Measurements from ENCODE around the gene SLC1A3.

Gene SLC1A3

GRCh38 chr5:36610621-36611020 is 4.2 kb downstream of the SLC1A3 start:
- H3K27me3 Mint-ChIP-seq (ENCODE audit: low read depth) = peaks cover 10% of the 10 kb centered on the region
- H3K4me3 Mint-ChIP-seq = peak overlapping the region in 1 of 3 experiments; percentile 9
- H3K27ac Mint-ChIP-seq = no peak overlapping the region
- H3K36me3 Mint-ChIP-seq (ENCODE audit: low read depth) = peaks cover 18% of the 10 kb centered on the region
- TF ChIP-seq CTCF (IDR thresholded peaks at IDR 0.05; ENCODE audit: unreplicated experiment in 3 of 3) = no peak
- peaks cover 27% of the 10 kb centered on the region for H3K4me1 Mint-ChIP-seq
- H3K9me3 Mint-ChIP-seq = no peaks in the 10 kb centered on the region

- peaks cover 18% of the 10 kb centered on the region for H3K36me3 Mint-ChIP-seq (ENCODE audit: low read depth)
- no peaks in the 10 kb centered on the region for H3K9me3 Mint-ChIP-seq
- no peak overlapping the region for H3K27ac Mint-ChIP-seq
- H3K4me1 Mint-ChIP-seq = peaks cover 19% of the 10 kb centered on the region
- TF ChIP-seq CTCF (IDR thresholded peaks at IDR 0.05; ENCODE audit: unreplicated experiment in 3 of 3) = no peak
- H3K4me3 Mint-ChIP-seq = no peak overlapping the region
- H3K27me3 Mint-ChIP-seq (ENCODE audit: low read depth) = peaks cover 5% of the 10 kb centered on the region
Observed at GRCh38 chr5:36611520-36612274, 5.3 kb downstream of the SLC1A3 start.

GRCh38 chr5:36613241-36613640 is 6.8 kb downstream of the SLC1A3 start:
- Mint-ChIP-seq H3K27ac (no peak overlapping the region), H3K36me3 (ENCODE audit: low read depth) (peaks cover 18% of the 10 kb centered on the region), H3K9me3 (no peaks in the 10 kb centered on the region), H3K4me1 (peaks cover 9% of the 10 kb centered on the region), H3K4me3 (no peak overlapping the region), H3K27me3 (ENCODE audit: low read depth) (no peaks in the 10 kb centered on the region)
- no peak for TF ChIP-seq CTCF (IDR thresholded peaks at IDR 0.05; ENCODE audit: unreplicated experiment in 3 of 3)

DNA sequence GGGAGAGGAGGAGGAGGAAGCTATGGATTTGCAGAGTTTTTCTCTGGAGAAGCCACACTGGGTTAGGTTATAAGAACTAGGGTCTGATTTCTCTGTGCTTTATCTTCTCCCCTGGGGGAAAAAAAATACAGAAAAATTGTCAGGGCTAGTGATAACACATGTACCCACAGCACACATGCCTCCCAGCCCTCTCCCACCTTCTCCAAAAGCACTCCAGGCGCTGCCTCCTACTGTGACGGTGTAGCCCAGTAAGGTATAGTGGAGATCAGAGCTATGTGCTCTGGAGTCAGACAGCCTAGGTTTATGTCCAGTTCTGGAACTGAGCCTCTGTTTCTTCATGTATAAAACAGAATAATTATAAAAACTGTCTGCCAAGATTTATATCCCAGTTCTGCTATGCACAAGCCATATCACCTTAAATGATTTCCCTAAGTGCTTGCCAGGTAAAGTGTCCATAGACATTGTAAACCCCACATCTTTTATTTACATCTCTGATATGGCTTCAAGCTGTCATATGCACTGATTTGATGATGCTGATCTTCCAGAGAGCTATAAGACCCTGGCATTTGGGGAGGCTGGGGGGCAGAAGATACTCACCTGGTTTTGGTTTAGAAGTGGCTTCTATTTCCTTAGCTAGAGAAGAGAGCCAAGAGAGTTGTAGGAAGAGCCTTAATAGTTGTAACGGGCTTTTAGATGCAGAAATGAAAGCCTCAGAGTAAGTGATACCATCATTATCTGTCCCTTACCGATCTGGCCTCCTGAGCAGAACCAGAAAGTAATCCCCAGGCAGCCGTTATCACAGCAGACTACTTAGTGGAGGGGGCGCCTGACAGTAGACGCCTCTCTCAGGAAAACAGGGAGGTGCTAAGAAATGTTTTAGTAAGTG is 7.6 kb downstream of the SLC1A3 start:
- H3K9me3 Mint-ChIP-seq = no peaks in the 10 kb centered on the region
- peaks cover 18% of the 10 kb centered on the region for H3K36me3 Mint-ChIP-seq (ENCODE audit: low read depth)
- no peak overlapping the region for H3K4me3 Mint-ChIP-seq
- no peaks in the 10 kb centered on the region for H3K27me3 Mint-ChIP-seq (ENCODE audit: low read depth)
- H3K27ac Mint-ChIP-seq = no peak overlapping the region
- no peak for TF ChIP-seq CTCF (IDR thresholded peaks at IDR 0.05; ENCODE audit: unreplicated experiment in 3 of 3)
- peaks cover 7% of the 10 kb centered on the region for H3K4me1 Mint-ChIP-seq

- Mint-ChIP-seq H3K27ac (no peak overlapping the region), H3K9me3 (no peaks in the 10 kb centered on the region), H3K4me3 (no peak overlapping the region), H3K4me1 (peaks cover 7% of the 10 kb centered on the region), H3K36me3 (ENCODE audit: low read depth) (peaks cover 18% of the 10 kb centered on the region), H3K27me3 (ENCODE audit: low read depth) (no peaks in the 10 kb centered on the region)
- no peak for TF ChIP-seq CTCF (IDR thresholded peaks at IDR 0.05; ENCODE audit: unreplicated experiment in 3 of 3)
Observed at GRCh38 chr5:36614657-36615308, 8.4 kb downstream of the SLC1A3 start.
